A549 (cell line): Measurements from ENCODE around the gene YTHDC2. TPM values are rescaled to one million over a fixed set of nuclear protein-coding genes. Genes with fewer than 3 reads are reported as not detected.

Source experiments
- ATAC-seq, 2 experiments: fragments of 200-7000 bp in 1 of 2; fragments of >200 bp in 1 of 2; cut with Nextera tagmentation in 1 of 2; cut with Tn5 transposase in 1 of 2; 3 replicates each; pipeline versions ENCODE4 v1.8.0 to v1.9.1; 2018 to 2020; ENCODE audit warnings: mild to moderate bottlenecking in 1 of 2, moderate library complexity in 1 of 2
- CTCF ChIA-PET: fragments of 300-600 bp; sonication (Branson Sonifier 250); formaldehyde crosslinking; extraction: SDS; loops from one replicate; lab custom pipeline; 2021; ENCODE audit warnings: antibody characterized with exemption, inconsistent platforms; lab: Yijun Ruan, JAX
- POLR2A ChIA-PET: fragments of 350-600 bp; formaldehyde crosslinking; extraction: SDS; loops from one replicate; lab custom pipeline; 2021; ENCODE audit warnings: antibody characterized with exemption, inconsistent platforms; lab: Yijun Ruan, JAX
- DNase-seq, 2 experiments: peaks; one replicate each; pipeline versions ENCODE4 v3.0.0 to v3.0.0-alpha.2; 2011 to 2016; ENCODE audit warnings: low read depth in 1 of 2, low spot score in 1 of 2
- FAIRE-seq: peaks from 2 replicates; lab custom pipeline; 2011; peaks lifted over from hg19 to GRCh38; lab: Jason Lieb, UNC
- H3K27ac ChIP-seq, 2 experiments: fragments of >200 bp; sonication (Bioruptor Twin); formaldehyde crosslinking; 3 replicates each; pipeline ENCODE4 v1.5.1; 2016 to 2017
- H3K4me1 ChIP-seq: fragments of >200 bp; sonication (Bioruptor Twin); formaldehyde crosslinking; 3 replicates; pipeline ENCODE4 v1.6.1; 2016
- H3K4me2 ChIP-seq: fragments of >200 bp; sonication (Bioruptor Twin); formaldehyde crosslinking; 3 replicates; pipeline ENCODE4 v1.6.1; 2016
- H3K4me3 ChIP-seq: fragments of >200 bp; sonication (Bioruptor Twin); formaldehyde crosslinking; 3 replicates; pipeline ENCODE4 v1.5.1; 2016
- H3K9me3 ChIP-seq: fragments of >200 bp; sonication (Bioruptor Twin); formaldehyde crosslinking; 3 replicates; pipeline ENCODE4 v1.6.1; 2016
- ATOH8 ChIP-seq: fragments of 250-450 bp; sonication (Bioruptor Pico); IDR thresholded peaks from 2 replicates; pipeline ENCODE4 v1.5.0; 2020; ENCODE audit warnings: low read depth, mild to moderate bottlenecking, moderate library complexity
- BHLHE40 ChIP-seq: IDR thresholded peaks from 2 replicates; pipeline ENCODE4 v1.6.1; 2012; ENCODE audit warnings: low read depth, low read length, inconsistent platforms
- CBX8 ChIP-seq: fragments of 200-600 bp; sonication (generic); IDR thresholded peaks from 2 replicates; pipeline ENCODE4 v1.6.1; 2016
- CEBPB ChIP-seq, 2 experiments: fragments of >200 bp in 1 of 2; sonication (Bioruptor Twin) in 1 of 2; formaldehyde crosslinking in 1 of 2; IDR thresholded peaks; 2 replicates each; pipeline ENCODE4 v1.6.1; 2012 to 2016
- CHD4 ChIP-seq: fragments of 200-600 bp; sonication (generic); IDR thresholded peaks from 2 replicates; pipeline ENCODE4 v1.6.1; 2016; ENCODE audit warnings: antibody characterized with exemption, mild to moderate bottlenecking, borderline replicate concordance
- EHF ChIP-seq: fragments of 250-450 bp; sonication (Bioruptor Pico); IDR thresholded peaks from 2 replicates; pipeline ENCODE4 v1.5.0; 2020; ENCODE audit warnings: mild to moderate bottlenecking
- EHMT2 ChIP-seq: fragments of 200-600 bp; sonication (generic); IDR thresholded peaks from 2 replicates; pipeline ENCODE4 v1.6.1; 2016; ENCODE audit warnings: antibody characterized with exemption, low read depth, mild to moderate bottlenecking, moderate library complexity
- FOSB ChIP-seq: fragments of 250-450 bp; sonication (Bioruptor Pico); IDR thresholded peaks from 2 replicates; pipeline ENCODE4 v1.5.0; 2020; ENCODE audit warnings: mild to moderate bottlenecking, moderate library complexity
- FOSL2 ChIP-seq, 2 experiments: fragments of 450-650 bp in 1 of 2; fragments of >200 bp in 1 of 2; sonication (Bioruptor Twin) in 1 of 2; formaldehyde crosslinking; IDR thresholded peaks; 2 replicates each; pipeline versions ENCODE4 v1.5.0 to v1.6.1; 2016 to 2020; ENCODE audit warnings: mild to moderate bottlenecking in 1 of 2, moderate library complexity in 1 of 2
- FOXS1 ChIP-seq: fragments of 250-450 bp; sonication (Bioruptor Pico); IDR thresholded peaks from 2 replicates; pipeline ENCODE4 v1.5.0; 2020; ENCODE audit warnings: mild to moderate bottlenecking, moderate library complexity
- HEYL ChIP-seq: fragments of 250-450 bp; sonication (Bioruptor Pico); IDR thresholded peaks from 2 replicates; pipeline ENCODE4 v1.8.0; 2021; ENCODE audit warnings: mild to moderate bottlenecking, moderate library complexity
- HMGXB4 ChIP-seq: fragments of 250-450 bp; sonication (Bioruptor Pico); IDR thresholded peaks from 2 replicates; pipeline ENCODE4 v1.5.0; 2021; ENCODE audit warnings: mild to moderate bottlenecking, moderate library complexity, borderline replicate concordance
- HOXA7 ChIP-seq: fragments of 250-450 bp; sonication (Bioruptor Pico); IDR thresholded peaks from 2 replicates; pipeline ENCODE4 v1.5.0; 2020; ENCODE audit warnings: mild to moderate bottlenecking, moderate library complexity
- JUNB ChIP-seq: fragments of >200 bp; sonication (Bioruptor Twin); formaldehyde crosslinking; IDR thresholded peaks from 2 replicates; pipeline ENCODE4 v1.6.1; 2016
- KDM1A ChIP-seq: fragments of 200-600 bp; sonication (generic); IDR thresholded peaks from 2 replicates; pipeline ENCODE4 v1.6.1; 2016; ENCODE audit warnings: low read depth, mild to moderate bottlenecking
- MAFK ChIP-seq: fragments of 450-650 bp; IDR thresholded peaks from 2 replicates; pipeline ENCODE4 v1.6.1; 2014; ENCODE audit not compliant: partially characterized antibody
- MAZ ChIP-seq: fragments of 150-350 bp; IDR thresholded peaks from 2 replicates; pipeline ENCODE4 v1.6.1; 2014; ENCODE audit warnings: antibody characterized with exemption, low read depth, low read length, borderline replicate concordance
- NFE2L2 ChIP-seq: fragments of 150-350 bp; conservative IDR thresholded peaks from 2 replicates; pipeline ENCODE4 v1.6.1; 2014; ENCODE audit warnings: low read length
- NPAS2 ChIP-seq: fragments of 250-450 bp; sonication (Bioruptor Pico); IDR thresholded peaks from 2 replicates; pipeline ENCODE4 v1.8.0; 2022; ENCODE audit warnings: mild to moderate bottlenecking, moderate library complexity, borderline replicate concordance
- SREBF2 ChIP-seq: fragments of 450-650 bp; IDR thresholded peaks from 2 replicates; pipeline ENCODE4 v1.6.1; 2014; ENCODE audit warnings: mild to moderate bottlenecking, moderate library complexity
- TFCP2L1 ChIP-seq: fragments of 250-450 bp; sonication (Bioruptor Pico); IDR thresholded peaks from 2 replicates; pipeline ENCODE4 v1.5.0; 2021; ENCODE audit warnings: mild to moderate bottlenecking
- TP53 ChIP-seq: fragments of 250-450 bp; sonication (Bioruptor Pico); IDR thresholded peaks from 2 replicates; pipeline ENCODE4 v1.5.0; 2021; ENCODE audit warnings: mild to moderate bottlenecking, moderate library complexity
- ZC3H11A ChIP-seq: fragments of 450-650 bp; IDR thresholded peaks from 2 replicates; pipeline ENCODE4 v1.6.1; 2014; ENCODE audit warnings: antibody characterized with exemption, mild to moderate bottlenecking
- WGBS: methylation state at CpG from one replicate; pipeline ENCODE4 v1.1.6; 2017; ENCODE audit errors: missing lambda C conversion rate; 5-methylcytosine and 5-hydroxymethylcytosine counted together
- polyA plus RNA-seq, 4 experiments: library from polyadenylated mRNA; depleted of rRNA in 3 of 4; stranded (reverse); fragments of >200 nt; fragmentation: RNase III in 1 of 4; extraction: RNeasy Plus Mini Kit Qiagen cat#74134 plus additional on column Dnase treatment in 1 of 4; gene quantifications; 2 replicates in 3 of 4; 3 replicates in 1 of 4; pipeline ENCODE4 v1.2.3, GENCODE V29; 2011 to 2017
- TF ChIP-seq, protein P1 (sequence below): IDR thresholded peaks from 2 replicates; pipeline ENCODE4 v1.6.1; 2012

The YTHDC2 gene
- polyA plus RNA-seq, 2 of the 4 experiments (the other 2 are of a cell fraction) = 16.4 to 19.0 TPM

- 87% methylated on average over 2 of the region's 2 CpGs for WGBS
- CTCF ChIA-PET = no interaction called here
- Histone ChIP-seq H3K4me2 (no peak overlapping the region), H3K4me1 (no peaks in the 10 kb centered on the region), H3K9me3 (no peaks in the 10 kb centered on the region), H3K4me3 (no peak overlapping the region), H3K27ac (no peak overlapping the region)
- DNase-seq (no peak), FAIRE-seq (no peak), ATAC-seq (no peak)
- TF ChIP-seq JUNB (no peak), TFCP2L1 (no peak), HEYL (CRISPR knock-in tag) (no peak), EHMT2 (no peak), EHF (no peak), CBX8 (no peak), BHLHE40 (no peak), CEBPB (IDR thresholded peaks at IDR 0.05) (no peak), SREBF2 (no peak)
- POLR2A ChIA-PET = no interaction called here
Measured at GRCh38 chr5:113574417-113574816, 60.9 kb downstream of the YTHDC2 start.

DNA sequence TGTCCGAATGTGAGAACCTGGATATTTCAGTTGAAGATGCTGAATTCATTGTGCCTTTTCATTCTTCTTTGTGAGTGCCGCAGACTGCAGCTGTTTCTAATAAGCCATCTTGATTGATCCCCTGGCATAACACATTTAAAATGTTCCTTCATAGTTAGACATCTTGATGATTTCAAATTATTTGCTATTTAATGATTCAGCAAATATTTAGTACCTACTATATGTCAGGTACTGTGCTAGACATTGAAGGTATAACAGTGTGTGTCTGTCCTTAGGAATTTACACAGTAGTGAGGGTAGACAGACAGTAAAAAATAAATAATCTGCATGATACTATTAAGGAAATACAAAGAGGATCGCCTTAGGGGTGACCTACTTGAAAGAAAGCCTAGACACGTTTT lies 61.6 kb downstream of the YTHDC2 start:
- CTCF ChIA-PET = no interaction called here
- POLR2A ChIA-PET = no interaction called here
- no peaks in the 10 kb centered on the region for H3K4me1 ChIP-seq

GRCh38 chr5:113578091-113578490 lies 64.6 kb downstream of the YTHDC2 start:
- WGBS = 85% methylated on average over 2 of the region's 2 CpGs
- CTCF ChIA-PET = no interaction called here
- Histone ChIP-seq H3K4me3 (no peak overlapping the region), H3K9me3 (no peaks in the 10 kb centered on the region), H3K4me1 (no peaks in the 10 kb centered on the region), H3K4me2 (no peak overlapping the region), H3K27ac (no peak overlapping the region)
- POLR2A ChIA-PET = no interaction called here
- ATAC-seq (no peak), FAIRE-seq (no peak), DNase-seq (no peak)
- TF ChIP-seq NFE2L2 (no peak), FOSL2 (IDR thresholded peaks at IDR 0.05) (no peak), FOSL2 (CRISPR knock-in tag; IDR thresholded peaks at IDR 0.05) (0 out of 2 replicates have a peak, but pooled peaks have one; percentile 12)

More for the DNA sequence above, 61.6 kb downstream of the YTHDC2 start:
- DNase-seq = no peak
- ATAC-seq = no peak
- Histone ChIP-seq H3K9me3 (no peaks in the 10 kb centered on the region), H3K4me3 (no peak overlapping the region), H3K4me2 (no peak overlapping the region), H3K27ac (no peak overlapping the region)
- WGBS = 84% methylated on average over 4 of the region's 4 CpGs
- FAIRE-seq = no peak
- no peak for TF ChIP-seq MAZ
- TF ChIP-seq MAFK = peak; percentile 74

- CTCF ChIA-PET = no interaction called here
- no peak for ATAC-seq
- WGBS = 98% methylated on average over 2 of the region's 2 CpGs
Measured at GRCh38 chr5:113581388-113581787, 67.9 kb downstream of the YTHDC2 start.

DNA sequence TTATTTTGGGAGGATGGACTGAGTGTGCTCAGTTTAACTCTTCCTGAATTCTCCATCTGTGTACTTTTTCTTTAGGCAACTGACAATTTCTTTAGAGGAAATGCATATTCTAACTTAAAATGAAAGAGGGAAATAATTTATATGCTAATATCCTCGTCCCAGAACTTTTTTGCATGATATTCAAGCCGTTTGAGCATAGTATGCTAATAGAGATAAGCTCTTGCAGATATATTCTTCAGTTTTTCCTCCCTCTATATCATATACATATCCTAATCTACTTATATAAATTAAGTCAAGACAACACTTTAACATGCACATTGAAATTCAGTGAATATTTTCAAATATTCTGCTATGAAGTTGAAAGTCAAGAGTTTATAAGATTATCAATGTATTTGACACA lies 84.7 kb downstream of the YTHDC2 start:
- ATAC-seq (no peak), FAIRE-seq (no peak), DNase-seq (no peak)
- ChIA-PET POLR2A (no interaction called here), CTCF (interaction anchor here (1.5 kb wide), 1 partner anchor 602 kb away, joined by 6 read pairs; no protein-coding TSS in a partner anchor)
- TF ChIP-seq KDM1A = no peak
- no peak for TF ChIP-seq FOXS1 (CRISPR knock-in tag)
- TF ChIP-seq TP53 (CRISPR knock-in tag) = no peak
- TF ChIP-seq HEYL (CRISPR knock-in tag) = no peak
- TF ChIP-seq FOSL2 (IDR thresholded peaks at IDR 0.05) = no peak
- TF ChIP-seq FOSL2 (CRISPR knock-in tag; IDR thresholded peaks at IDR 0.05) = no peak
- TF ChIP-seq NPAS2 = no peak
- TF ChIP-seq SREBF2 = no peak
- TF ChIP-seq, protein P1, sequence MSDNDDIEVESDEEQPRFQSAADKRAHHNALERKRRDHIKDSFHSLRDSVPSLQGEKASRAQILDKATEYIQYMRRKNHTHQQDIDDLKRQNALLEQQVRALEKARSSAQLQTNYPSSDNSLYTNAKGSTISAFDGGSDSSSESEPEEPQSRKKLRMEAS = no peak
- TF ChIP-seq FOSB (CRISPR knock-in tag) = no peak
- no peak for TF ChIP-seq JUNB
- TF ChIP-seq HMGXB4 = no peak
- TF ChIP-seq CHD4 = no peak
- TF ChIP-seq ATOH8 = no peak
- TF ChIP-seq ZC3H11A = no peak
- TF ChIP-seq HOXA7 (CRISPR knock-in tag) = no peak
- WGBS = 90% methylated on average over 2 of the region's 2 CpGs
- H3K4me2 ChIP-seq = no peak overlapping the region
- H3K27ac ChIP-seq = no peak overlapping the region
- no peaks in the 10 kb centered on the region for H3K9me3 ChIP-seq
- H3K4me3 ChIP-seq = no peak overlapping the region
- H3K4me1 ChIP-seq = no peaks in the 10 kb centered on the region

More at GRCh38 chr5:113581388-113581787, 67.9 kb downstream of the YTHDC2 start:
- POLR2A ChIA-PET = no interaction called here
- no peak overlapping the region for H3K4me2 ChIP-seq
- no peaks in the 10 kb centered on the region for H3K4me1 ChIP-seq
- FAIRE-seq (no peak), DNase-seq (no peak)
- H3K4me3 ChIP-seq = no peak overlapping the region
- no peak overlapping the region for H3K27ac ChIP-seq
- no peaks in the 10 kb centered on the region for H3K9me3 ChIP-seq
- no peak for TF ChIP-seq MAFK
